CD4-positive, alpha-beta T cell (primary cell): ENCODE data around the gene UGP2. TPM values are rescaled to one million over a fixed set of nuclear protein-coding genes. Genes with fewer than 3 reads are reported as not detected.
"Not testable (repeated sequence)": the region's sequence is repeated elsewhere in the genome, so short reads cannot be mapped to it uniquely, and the experiment has no call there.

Experiments used
- ATAC-seq: fragments of 200-7000 bp; cut with Tn5 transposase; one replicate; pipeline ENCODE4 v1.10.0; 2022; ENCODE audit warnings: mild to moderate bottlenecking; ENCODE audit not compliant: poor library complexity
- CTCF ChIA-PET: fragments of 350-600 bp; sonication (Branson Sonifier 250); formaldehyde crosslinking; loops from one replicate; lab custom pipeline; 2021; ENCODE audit warnings: antibody characterized with exemption, inconsistent platforms; lab: Charles Lee
- POLR2A ChIA-PET: fragments of 350-600 bp; sonication (Branson Sonifier 250); formaldehyde crosslinking; loops from one replicate; lab custom pipeline; 2021; ENCODE audit warnings: antibody characterized with exemption, inconsistent platforms; lab: Charles Lee
- DNase-seq, 14 experiments: peaks; one replicate each; pipeline ENCODE4 v3.0.0-alpha.2; 2013 to 2020; ENCODE audit warnings: mixed read lengths in 2 of 14
- H3K27ac ChIP-seq, 2 donors: one replicate each; pipeline versions ENCODE4 v1.5.1 to v1.7.0; 2013; ENCODE audit warnings: low read length in 2 of 2, low read depth in 1 of 2, mild to moderate bottlenecking in 1 of 2
- H3K27me3 ChIP-seq, 2 experiments: 1 replicate in 1 of 2; 2 replicates in 1 of 2; pipeline versions ENCODE4 v1.6.1 to v1.7.0; 2013; ENCODE audit warnings: low read length in 2 of 2, control low read depth in 1 of 2, mild to moderate bottlenecking in 1 of 2, moderate library complexity in 1 of 2; ENCODE audit not compliant: insufficient read depth in 2 of 2, control insufficient read depth in 1 of 2
- H3K36me3 ChIP-seq: one replicate; pipeline ENCODE4 v1.6.1; 2013; ENCODE audit warnings: low read length, control low read depth; ENCODE audit not compliant: insufficient read depth
- H3K4me1 ChIP-seq: one replicate; pipeline ENCODE4 v1.6.1; 2013; ENCODE audit warnings: low read length, control low read depth; ENCODE audit not compliant: insufficient read depth
- H3K4me3 ChIP-seq: one replicate; pipeline ENCODE4 v1.5.1; 2013; ENCODE audit warnings: mild to moderate bottlenecking, low read length, moderate library complexity
- H3K9me3 ChIP-seq, 2 experiments: 1 replicate in 1 of 2; 2 replicates in 1 of 2; pipeline versions ENCODE4 v1.6.1 to v1.7.0; 2013; ENCODE audit warnings: low read length in 2 of 2, mild to moderate bottlenecking in 2 of 2, control low read depth in 1 of 2, moderate library complexity in 1 of 2; ENCODE audit not compliant: control insufficient read depth in 1 of 2, insufficient read depth in 1 of 2
- H3K27ac Mint-ChIP-seq: one replicate; pipeline ENCODE4 v1.8.0; 2020; ENCODE audit warnings: mixed read lengths
- H3K27me3 Mint-ChIP-seq: one replicate; pipeline ENCODE4 v1.8.0; 2021; ENCODE audit warnings: mixed read lengths
- H3K36me3 Mint-ChIP-seq: one replicate; pipeline ENCODE4 v1.8.0; 2021; ENCODE audit warnings: low read depth, mixed read lengths
- H3K4me1 Mint-ChIP-seq: one replicate; pipeline ENCODE4 v1.8.0; 2021; ENCODE audit warnings: low read depth, mixed read lengths
- H3K4me3 Mint-ChIP-seq: one replicate; pipeline ENCODE4 v1.8.0; 2020; ENCODE audit warnings: mild to moderate bottlenecking, mixed read lengths
- H3K9me3 Mint-ChIP-seq: one replicate; pipeline ENCODE4 v1.8.0; 2020; ENCODE audit warnings: mixed read lengths
- CTCF ChIP-seq: fragments of 200-600 bp; IDR thresholded peaks from one replicate; pipeline ENCODE4 v1.8.0; 2022; ENCODE audit warnings: antibody characterized with exemption, mild to moderate bottlenecking
- intact Hi-C, 2 experiments: fragments of 100-400 bp; cut with DNase I in 1 of 2; cut with micrococcal nuclease in 1 of 2; formaldehyde crosslinking; loops; one replicate each; pipeline versions ENCODE4 v1.15.1 to v1.9.0; 2023 to 2025; cut with DNase I, micrococcal nuclease
- total RNA-seq, 174 experiments: library from RNA in 2 of 174; stranded (reverse) in 2 of 174; gene quantifications; one replicate each; pipeline ENCODE4 v1.2.3 and lab custom pipeline; 2021 to 2026

Gene UGP2
- total RNA-seq, 2 experiments from 2014 or later = 47.1 to 53.2 TPM

GRCh38 chr2:63844616-63845015 lies 2.9 kb downstream of the UGP2 start:
- no peak for DNase-seq
- peaks cover 43% of the 10 kb centered on the region for H3K36me3 Mint-ChIP-seq
- no peak for ATAC-seq
- Histone ChIP-seq H3K27me3 (no peaks in the 10 kb centered on the region), H3K27ac (no peak overlapping the region), H3K4me1 (peaks cover 30% of the 10 kb centered on the region), H3K36me3 (peaks cover 3% of the 10 kb centered on the region), H3K4me3 (no peak overlapping the region), H3K9me3 (no peaks in the 10 kb centered on the region)
- TF ChIP-seq CTCF = no peak
- no peaks in the 10 kb centered on the region for H3K9me3 Mint-ChIP-seq
- no peak overlapping the region for H3K27ac Mint-ChIP-seq
- ChIA-PET CTCF (interaction anchor here (1.2 to 5.8 kb wide), 3 partner anchors 9 to 16 kb away, joined by 4 to 50 read pairs (median 13); no protein-coding TSS in a partner anchor), POLR2A (interaction anchor here (1.0 to 1.7 kb wide), 4 partner anchors 12 to 256 kb away, joined by 3 to 6 read pairs (median 5); partner anchors contain the start of genes MDH1 and WDPCP)
- H3K4me1 Mint-ChIP-seq = peaks cover 73% of the 10 kb centered on the region
- intact Hi-C loops = loop anchor here in 1 of 2 experiments (5.0 to 10.0 kb wide), 6 partner anchors 170 to 1590 kb away; partner anchors contain the start of genes CEP68, MDH1, SPRED2 and VPS54
- H3K27me3 Mint-ChIP-seq = no peaks in the 10 kb centered on the region
- H3K4me3 Mint-ChIP-seq = peak overlapping the region; percentile 81

- peaks cover 3% of the 10 kb centered on the region for H3K36me3 ChIP-seq
- H3K9me3 ChIP-seq = no peaks in the 10 kb centered on the region
- no peak for DNase-seq
- intact Hi-C loops = loop anchor here in 1 of 2 experiments (10.0 kb wide), 2 partner anchors 169 to 1589 kb away; partner anchors contain the start of genes SPRED2 and VPS54
- ChIA-PET POLR2A (interaction anchor here (1.4 to 1.7 kb wide), 2 partner anchors 10 to 20 kb away, joined by 5 to 6 read pairs; no protein-coding TSS in a partner anchor), CTCF (interaction anchor here (3.7 kb wide), 1 partner anchor 15 kb away, joined by 13 read pairs; no protein-coding TSS in a partner anchor)
- TF ChIP-seq CTCF = no peak
- Mint-ChIP-seq H3K27me3 (no peaks in the 10 kb centered on the region), H3K4me3 (peak overlapping the region; percentile 11), H3K27ac (peak overlapping the region; percentile 54), H3K36me3 (peaks cover 34% of the 10 kb centered on the region), H3K9me3 (no peaks in the 10 kb centered on the region), H3K4me1 (peaks cover 83% of the 10 kb centered on the region)
- no peaks in the 10 kb centered on the region for H3K27me3 ChIP-seq
- no peak overlapping the region for H3K4me3 ChIP-seq
- no peak for ATAC-seq
- H3K4me1 ChIP-seq = peaks cover 25% of the 10 kb centered on the region
- H3K27ac ChIP-seq = no peak overlapping the region
Observed at GRCh38 chr2:63845866-63846265, 4.2 kb downstream of the UGP2 start.

GRCh38 chr2:63846487-63846886 lies 4.8 kb downstream of the UGP2 start:
- ChIA-PET POLR2A (no interaction called here), CTCF (interaction anchor here (3.7 kb wide), 1 partner anchor 15 kb away, joined by 13 read pairs; no protein-coding TSS in a partner anchor)
- Mint-ChIP-seq H3K36me3 (peaks cover 36% of the 10 kb centered on the region), H3K4me3 (no peak overlapping the region), H3K27me3 (no peaks in the 10 kb centered on the region), H3K27ac (peak overlapping the region; percentile 54), H3K4me1 (peaks cover 89% of the 10 kb centered on the region), H3K9me3 (no peaks in the 10 kb centered on the region)
- TF ChIP-seq CTCF = no peak
- ATAC-seq (no peak), DNase-seq (no peak)
- Histone ChIP-seq H3K36me3 (peaks cover 3% of the 10 kb centered on the region), H3K27ac (no peak overlapping the region), H3K4me3 (no peak overlapping the region), H3K27me3 (no peaks in the 10 kb centered on the region), H3K4me1 (peaks cover 25% of the 10 kb centered on the region), H3K9me3 (no peaks in the 10 kb centered on the region)
- intact Hi-C loops = loop anchor here in 1 of 2 experiments (10.0 kb wide), 2 partner anchors 168 to 1588 kb away; partner anchors contain the start of genes SPRED2 and VPS54

- POLR2A ChIA-PET, H3K27me3 Mint-ChIP-seq, H3K27me3 ChIP-seq, H3K9me3 Mint-ChIP-seq, H3K4me3 ChIP-seq, H3K9me3 ChIP-seq, CTCF ChIA-PET, H3K36me3 ChIP-seq, DNase-seq, H3K27ac ChIP-seq, ATAC-seq, H3K4me3 Mint-ChIP-seq: not testable (repeated sequence)
- H3K27ac Mint-ChIP-seq = peak overlapping the region; percentile 13
- intact Hi-C loops = loop anchor here in 1 of 2 experiments (10.0 kb wide), 2 partner anchors 167 to 1587 kb away; partner anchors contain the start of genes SPRED2 and VPS54
- peaks cover 24% of the 10 kb centered on the region for H3K4me1 ChIP-seq
- H3K36me3 Mint-ChIP-seq = peaks cover 26% of the 10 kb centered on the region
- H3K4me1 Mint-ChIP-seq = peaks cover 91% of the 10 kb centered on the region
Observed at GRCh38 chr2:63847571-63847970, 5.9 kb downstream of the UGP2 start.
